Trophoblast cell (in vitro differentiated cells and primary cell): ENCODE results near the gene MUC5B.

ENCODE experiments used
- DNase-seq, 2 donors: peaks; one replicate each; pipeline ENCODE4 v3.0.0-alpha.2; 2016
- H2AFZ ChIP-seq: 2 replicates; pipeline ENCODE4 v1.6.1; 2013; ENCODE audit warnings: low read length, moderate library complexity, mild to moderate bottlenecking; ENCODE audit not compliant: insufficient read depth, poor library complexity
- H2AK5ac ChIP-seq: 2 replicates; pipeline ENCODE4 v1.6.1; 2013; ENCODE audit warnings: mild to moderate bottlenecking, low read length
- H2BK120ac ChIP-seq: 2 replicates; pipeline ENCODE4 v1.6.1; 2013; ENCODE audit warnings: low read length, mild to moderate bottlenecking, moderate library complexity; ENCODE audit not compliant: insufficient read depth, poor library complexity
- H2BK12ac ChIP-seq: 2 replicates; pipeline ENCODE4 v1.6.1; 2013; ENCODE audit warnings: mild to moderate bottlenecking, low read length, moderate library complexity
- H2BK5ac ChIP-seq: 2 replicates; pipeline ENCODE4 v1.6.1; 2013; ENCODE audit warnings: low read length, low read depth, moderate library complexity, mild to moderate bottlenecking; ENCODE audit not compliant: poor library complexity
- H3K14ac ChIP-seq: 2 replicates; pipeline ENCODE4 v1.6.1; 2013; ENCODE audit warnings: mild to moderate bottlenecking, low read length
- H3K18ac ChIP-seq: 2 replicates; pipeline ENCODE4 v1.6.1; 2013; ENCODE audit warnings: mild to moderate bottlenecking, low read length
- H3K23ac ChIP-seq: 2 replicates; pipeline ENCODE4 v1.6.1; 2013; ENCODE audit warnings: low read length
- H3K27ac ChIP-seq: 2 replicates; pipeline ENCODE4 v1.5.1; 2013; ENCODE audit warnings: low read depth, mild to moderate bottlenecking, inconsistent platforms, low read length, moderate library complexity
- H3K27me3 ChIP-seq: 2 replicates; pipeline ENCODE4 v1.6.1; 2013; ENCODE audit warnings: inconsistent platforms, mild to moderate bottlenecking, low read length, moderate library complexity; ENCODE audit not compliant: insufficient read depth
- H3K36me3 ChIP-seq, 2 experiments: 1 replicate in 1 of 2; 2 replicates in 1 of 2; pipeline ENCODE4 v1.6.1; 2013; ENCODE audit warnings: low read length in 2 of 2, mild to moderate bottlenecking in 2 of 2, moderate library complexity in 1 of 2; ENCODE audit not compliant: insufficient read depth in 2 of 2, control insufficient read depth in 1 of 2
- H3K4ac ChIP-seq: 2 replicates; pipeline ENCODE4 v1.6.1; 2013; ENCODE audit warnings: low read depth, mild to moderate bottlenecking, low read length, moderate library complexity
- H3K4me1 ChIP-seq, 2 experiments: 1 replicate in 1 of 2; 2 replicates in 1 of 2; pipeline ENCODE4 v1.6.1; 2013; ENCODE audit warnings: low read length in 2 of 2, mild to moderate bottlenecking in 2 of 2, moderate library complexity in 1 of 2; ENCODE audit not compliant: insufficient read depth in 2 of 2, control insufficient read depth in 1 of 2
- H3K4me2 ChIP-seq: 2 replicates; pipeline ENCODE4 v1.6.1; 2013; ENCODE audit warnings: inconsistent platforms, mild to moderate bottlenecking, low read length, moderate library complexity
- H3K4me3 ChIP-seq: 2 replicates; pipeline ENCODE4 v1.5.1; 2013; ENCODE audit warnings: mild to moderate bottlenecking, low read depth, low read length, inconsistent platforms
- H3K79me1 ChIP-seq: one replicate; pipeline ENCODE4 v1.6.1; 2013; ENCODE audit warnings: low read length
- H3K79me2 ChIP-seq: 2 replicates; pipeline ENCODE4 v1.6.1; 2013; ENCODE audit warnings: low read length, mild to moderate bottlenecking; ENCODE audit not compliant: control insufficient read depth, insufficient read depth, poor library complexity
- H3K9ac ChIP-seq: 2 replicates; pipeline ENCODE4 v1.6.1; 2013; ENCODE audit warnings: mild to moderate bottlenecking, low read length
- H3K9me3 ChIP-seq: 2 replicates; pipeline ENCODE4 v1.6.1; 2013; ENCODE audit warnings: low read depth, mild to moderate bottlenecking, control low read depth, inconsistent platforms, low read length; ENCODE audit not compliant: insufficient read depth
- H4K12ac ChIP-seq: 2 replicates; pipeline ENCODE4 v1.6.1; 2013; ENCODE audit warnings: low read depth, mild to moderate bottlenecking, low read length, moderate library complexity
- H4K8ac ChIP-seq: 2 replicates; pipeline ENCODE4 v1.6.1; 2013; ENCODE audit warnings: low read depth, mild to moderate bottlenecking, low read length, moderate library complexity
- H4K91ac ChIP-seq: one replicate; pipeline ENCODE4 v1.6.1; 2013; ENCODE audit warnings: low read depth, mild to moderate bottlenecking, low read length, moderate library complexity
- WGBS: extraction: QIAGEN DNeasy Blood & Tissue Kit; methylation state at CpG from one replicate; pipeline ENCODE4 v1.1.7; 2013; ENCODE audit warnings: missing lambda C conversion rate; ENCODE audit not compliant: insufficient read length, insufficient coverage; ENCODE audit errors: extremely low coverage; 5-methylcytosine and 5-hydroxymethylcytosine counted together

MUC5B gene

GRCh38 chr11:1260023-1260501 is 37.2 kb downstream of the MUC5B start:
- Histone ChIP-seq H2BK120ac (no peak overlapping the region), H3K36me3 (no peaks in the 10 kb centered on the region), H3K9me3 (peaks cover 8% of the 10 kb centered on the region), H3K27ac (no peak overlapping the region), H3K18ac (no peak overlapping the region), H3K79me2 (no peaks in the 10 kb centered on the region), H3K27me3 (no peaks in the 10 kb centered on the region), H3K23ac (no peak overlapping the region), H4K12ac (no peak overlapping the region), H3K14ac (no peak overlapping the region), H4K91ac (no peak overlapping the region), H2BK5ac (no peak overlapping the region), H3K4me3 (no peak overlapping the region), H3K79me1 (peaks cover 2% of the 10 kb centered on the region), H3K9ac (no peak overlapping the region), H2BK12ac (no peak overlapping the region), H3K4me1 (peaks cover 6 to 11% of the 10 kb centered on the region in 2 experiments), H4K8ac (no peak overlapping the region), H2AK5ac (no peak overlapping the region), H2AFZ (no peak overlapping the region), H3K4me2 (no peak overlapping the region), H3K4ac (no peak overlapping the region)
- no peak for DNase-seq
- no CpG with 5 or more reads among the region's 10 CpGs for whole genome bisulfite sequencing

- Histone ChIP-seq H3K18ac (no peak overlapping the region), H4K91ac (no peak overlapping the region), H3K9ac (no peak overlapping the region), H4K8ac (no peak overlapping the region), H3K9me3 (peaks cover 12% of the 10 kb centered on the region), H3K79me2 (no peaks in the 10 kb centered on the region), H3K23ac (no peak overlapping the region), H2BK120ac (no peak overlapping the region), H4K12ac (no peak overlapping the region), H3K4me3 (no peak overlapping the region), H3K4ac (no peak overlapping the region), H3K4me2 (no peak overlapping the region), H3K4me1 (peaks cover 6 to 11% of the 10 kb centered on the region in 2 experiments), H3K14ac (no peak overlapping the region), H2BK12ac (no peak overlapping the region), H3K27ac (no peak overlapping the region), H2AK5ac (no peak overlapping the region), H2BK5ac (no peak overlapping the region), H2AFZ (no peak overlapping the region), H3K27me3 (no peaks in the 10 kb centered on the region), H3K36me3 (no peaks in the 10 kb centered on the region), H3K79me1 (peaks cover 2% of the 10 kb centered on the region)
- DNase-seq: no peak
- WGBS: no CpG with 5 or more reads among the region's 17 CpGs
These were observed 37.8 kb downstream of the MUC5B start for GRCh38 chr11:1260620-1261019.

GRCh38 chr11:1261241-1262071 is 38.6 kb downstream of the MUC5B start:
- Histone ChIP-seq H3K36me3 (no peaks in the 10 kb centered on the region), H3K27me3 (no peaks in the 10 kb centered on the region), H2BK12ac (no peak overlapping the region), H3K4ac (no peak overlapping the region), H3K79me2 (no peaks in the 10 kb centered on the region), H4K8ac (peak overlapping the region; percentile 8), H4K12ac (no peak overlapping the region), H3K4me3 (no peak overlapping the region), H4K91ac (no peak overlapping the region), H3K9me3 (peaks cover 13% of the 10 kb centered on the region), H3K4me1 (peaks cover 6 to 11% of the 10 kb centered on the region in 2 experiments), H3K18ac (no peak overlapping the region), H3K14ac (no peak overlapping the region), H2BK120ac (no peak overlapping the region), H3K27ac (no peak overlapping the region), H3K23ac (no peak overlapping the region), H3K9ac (no peak overlapping the region), H3K4me2 (no peak overlapping the region), H3K79me1 (peaks cover 2% of the 10 kb centered on the region), H2AK5ac (peak overlapping the region; percentile 35), H2BK5ac (no peak overlapping the region), H2AFZ (no peak overlapping the region)
- no peak for DNase-seq
- no CpG with 5 or more reads among the region's 39 CpGs for WGBS

- H4K91ac ChIP-seq: peak overlapping the region; percentile 5
- H2AK5ac ChIP-seq: peak overlapping the region; percentile 35
- H2BK120ac ChIP-seq: no peak overlapping the region
- no peak overlapping the region for H2BK5ac ChIP-seq
- H3K18ac ChIP-seq: no peak overlapping the region
- peaks cover 13% of the 10 kb centered on the region for H3K9me3 ChIP-seq
- H3K27ac ChIP-seq: no peak overlapping the region
- peaks cover 2% of the 10 kb centered on the region for H3K79me1 ChIP-seq
- peak overlapping the region; percentile 63 for H3K4me3 ChIP-seq
- peak overlapping the region; percentile 80 for H4K8ac ChIP-seq
- H4K12ac ChIP-seq: peak overlapping the region; percentile 22
- no CpG with 5 or more reads among the region's 31 CpGs for WGBS
- no peaks in the 10 kb centered on the region for H3K27me3 ChIP-seq
- no peak overlapping the region for H3K23ac ChIP-seq
- H2AFZ ChIP-seq: peak overlapping the region; percentile 6
- DNase-seq: peak; percentile 94 to 95
- peak overlapping the region; percentile 62 for H3K9ac ChIP-seq
- H3K4me1 ChIP-seq: peaks cover 6 to 11% of the 10 kb centered on the region in 2 experiments
- H3K4me2 ChIP-seq: peak overlapping the region; percentile 94
- H2BK12ac ChIP-seq: no peak overlapping the region
- H3K14ac ChIP-seq: no peak overlapping the region
- no peak overlapping the region for H3K4ac ChIP-seq
- no peaks in the 10 kb centered on the region for H3K79me2 ChIP-seq
- no peaks in the 10 kb centered on the region for H3K36me3 ChIP-seq
These were observed 39.5 kb downstream of the MUC5B start for GRCh38 chr11:1262172-1263006.
